CD4-positive, alpha-beta memory T cell (primary cell): ENCODE data around the gene CELF2. TPM values are rescaled to one million over a fixed set of nuclear protein-coding genes. Genes with fewer than 3 reads are reported as not detected.

Experiments
- CTCF ChIA-PET: fragments of 350-600 bp; sonication (Branson Sonifier 250); formaldehyde crosslinking; loops from one replicate; lab custom pipeline; 2021; ENCODE audit warnings: inconsistent platforms; ENCODE audit not compliant: partially characterized antibody; lab: Charles Lee
- POLR2A ChIA-PET: fragments of 350-600 bp; sonication (Branson Sonifier 250); formaldehyde crosslinking; loops from one replicate; lab custom pipeline; 2021; ENCODE audit not compliant: partially characterized antibody; lab: Charles Lee
- DNase-seq, 5 donors: peaks; one replicate each; pipeline versions ENCODE4 v3.0.0 to v3.0.0-alpha.2; 2020 to 2022; ENCODE audit warnings: mixed read lengths in 1 of 5
- H3K27ac ChIP-seq: one replicate; pipeline ENCODE4 v1.7.0; 2013; ENCODE audit warnings: low read depth, low read length
- H3K27me3 ChIP-seq: 2 replicates; pipeline ENCODE4 v1.7.0; 2013; ENCODE audit warnings: mild to moderate bottlenecking, low read length, moderate library complexity; ENCODE audit not compliant: insufficient read depth
- H3K36me3 ChIP-seq: 2 replicates; pipeline ENCODE4 v1.7.0; 2013; ENCODE audit warnings: mild to moderate bottlenecking, low read length, moderate library complexity; ENCODE audit not compliant: insufficient read depth
- H3K4me1 ChIP-seq: 2 replicates; pipeline ENCODE4 v1.7.0; 2013; ENCODE audit warnings: mild to moderate bottlenecking, low read length, moderate library complexity; ENCODE audit not compliant: insufficient read depth
- H3K4me3 ChIP-seq, 2 donors: one replicate each; pipeline ENCODE4 v1.7.0; 2013; ENCODE audit warnings: low read length in 2 of 2, mild to moderate bottlenecking in 1 of 2
- H3K9me3 ChIP-seq, 2 donors: one replicate each; pipeline ENCODE4 v1.7.0; 2013; ENCODE audit warnings: low read length in 2 of 2, control low read depth in 1 of 2; ENCODE audit not compliant: control insufficient read depth in 1 of 2
- H3K27ac Mint-ChIP-seq, 7 donors: one replicate each; pipeline ENCODE4 v1.8.0; 2020 to 2021; ENCODE audit warnings: mixed read lengths in 7 of 7, mild to moderate bottlenecking in 6 of 7, inconsistent platforms in 3 of 7, moderate library complexity in 3 of 7
- H3K27me3 Mint-ChIP-seq, 2 donors: one replicate each; pipeline ENCODE4 v1.8.0; 2020 to 2021; ENCODE audit warnings: mixed read lengths in 2 of 2
- H3K36me3 Mint-ChIP-seq, 2 donors: one replicate each; pipeline ENCODE4 v1.8.0; 2020 to 2021; ENCODE audit warnings: mixed read lengths in 2 of 2, inconsistent platforms in 1 of 2, mild to moderate bottlenecking in 1 of 2
- H3K4me1 Mint-ChIP-seq, 4 donors: one replicate each; pipeline ENCODE4 v1.8.0; 2020 to 2021; ENCODE audit warnings: mixed read lengths in 4 of 4, mild to moderate bottlenecking in 1 of 4
- H3K4me3 Mint-ChIP-seq, 8 donors: one replicate each; pipeline ENCODE4 v1.8.0; 2020 to 2021; ENCODE audit warnings: mixed read lengths in 8 of 8, mild to moderate bottlenecking in 7 of 8, moderate library complexity in 6 of 8, inconsistent platforms in 3 of 8
- H3K9me3 Mint-ChIP-seq, 8 donors: one replicate each; pipeline ENCODE4 v1.8.0; 2020 to 2021; ENCODE audit warnings: mixed read lengths in 8 of 8, mild to moderate bottlenecking in 5 of 8, inconsistent platforms in 3 of 8, moderate library complexity in 1 of 8
- intact Hi-C: fragments of 100-400 bp; cut with micrococcal nuclease; formaldehyde crosslinking; loops from one replicate; pipeline ENCODE4 v1.15.1; 2023
- polyA plus RNA-seq, 2 donors: library from polyadenylated mRNA; unstranded; fragments of 300-500 nt; fragmentation: Illumina TruSeq; gene quantifications; one replicate each; pipeline ENCODE4 v1.2.3, GENCODE V29; 2021
- total RNA-seq, 2 experiments: library from RNA; stranded (reverse); gene quantifications; one replicate each; pipeline ENCODE4 v1.2.3, GENCODE V29; 2021

CELF2 gene
- total and polyA plus RNA-seq, 4 experiments from 2014 or later, result 122 to 180 (median 167) TPM

- H3K4me3 ChIP-seq, result no peak overlapping the region
- DNase-seq, result no peak
- H3K27me3 ChIP-seq, result no peaks in the 10 kb centered on the region
- peak overlapping the region in 6 of 8 donors; percentile 43 to 78 (median 74) for H3K4me3 Mint-ChIP-seq
- H3K36me3 Mint-ChIP-seq, result no peaks in the 10 kb centered on the region
- no peaks in the 10 kb centered on the region for H3K9me3 Mint-ChIP-seq
- no peaks in the 10 kb centered on the region for H3K9me3 ChIP-seq
- no peaks in the 10 kb centered on the region for H3K36me3 ChIP-seq
- intact Hi-C loops, result loop anchor here (10.0 kb wide), 1 partner anchor 91 kb away; the partner anchor contains the start of gene CELF2
- H3K4me1 Mint-ChIP-seq, result peaks cover 16 to 23% (median 17%) of the 10 kb centered on the region in 4 donors
- peaks cover 15% of the 10 kb centered on the region for H3K4me1 ChIP-seq
- ChIA-PET POLR2A (interaction anchor here (0.7 to 3.9 kb wide), 5 partner anchors 44 to 152 kb away, joined by 3 to 21 read pairs (median 3); no protein-coding TSS in a partner anchor), CTCF (interaction anchor here (1.2 to 1.5 kb wide), 3 partner anchors 35 to 165 kb away, joined by 3 to 5 read pairs (median 4); no protein-coding TSS in a partner anchor)
- H3K27ac ChIP-seq, result no peak overlapping the region
- peak overlapping the region; percentile 31 to 89 (median 83) for H3K27ac Mint-ChIP-seq
- peaks cover 0 to 1% of the 10 kb centered on the region in 2 donors for H3K27me3 Mint-ChIP-seq
Observed at GRCh38 chr10:11105676-11106004, 88.0 kb downstream of the CELF2 start.

GRCh38 chr10:11106621-11107374 is 89.1 kb downstream of the CELF2 start:
- Mint-ChIP-seq H3K9me3 (no peaks in the 10 kb centered on the region), H3K4me3 (no peak overlapping the region), H3K27ac (peak overlapping the region in 1 of 7 donors; percentile 45), H3K36me3 (no peaks in the 10 kb centered on the region), H3K27me3 (no peaks in the 10 kb centered on the region), H3K4me1 (peaks cover 16 to 23% (median 17%) of the 10 kb centered on the region in 4 donors)
- no peak for DNase-seq
- no peaks in the 10 kb centered on the region for H3K9me3 ChIP-seq
- no peak overlapping the region for H3K27ac ChIP-seq
- H3K27me3 ChIP-seq, result no peaks in the 10 kb centered on the region
- H3K36me3 ChIP-seq, result no peaks in the 10 kb centered on the region
- H3K4me3 ChIP-seq, result no peak overlapping the region
- peaks cover 15% of the 10 kb centered on the region for H3K4me1 ChIP-seq
- ChIA-PET POLR2A (interaction anchor here (1.2 to 3.9 kb wide), 4 partner anchors 8 to 72 kb away, joined by 3 to 21 read pairs (median 6); no protein-coding TSS in a partner anchor), CTCF (interaction anchor here (1.2 to 1.5 kb wide), 3 partner anchors 34 to 164 kb away, joined by 3 to 5 read pairs (median 4); no protein-coding TSS in a partner anchor)
- intact Hi-C loops, result loop anchor here (10.0 kb wide), 1 partner anchor 92 kb away; the partner anchor contains the start of gene CELF2

- Histone ChIP-seq H3K9me3 (no peaks in the 10 kb centered on the region), H3K4me3 (no peak overlapping the region), H3K27me3 (no peaks in the 10 kb centered on the region), H3K27ac (no peak overlapping the region), H3K4me1 (peaks cover 16% of the 10 kb centered on the region), H3K36me3 (no peaks in the 10 kb centered on the region)
- POLR2A ChIA-PET, result interaction anchor here (8.8 kb wide), 1 partner anchor 57 kb away, joined by 88 read pairs; no protein-coding TSS in a partner anchor
- peaks cover 16 to 21% (median 18%) of the 10 kb centered on the region in 4 donors for H3K4me1 Mint-ChIP-seq
- H3K9me3 Mint-ChIP-seq, result no peaks in the 10 kb centered on the region
- peak overlapping the region in 1 of 7 donors; percentile 6 for H3K27ac Mint-ChIP-seq
- CTCF ChIA-PET, result no interaction called here
- no peak overlapping the region for H3K4me3 Mint-ChIP-seq
- H3K36me3 Mint-ChIP-seq, result no peaks in the 10 kb centered on the region
- intact Hi-C loops, result loop anchor here (10.0 kb wide), 1 partner anchor 93 kb away; the partner anchor contains the start of gene CELF2
- DNase-seq, result no peak
- no peaks in the 10 kb centered on the region for H3K27me3 Mint-ChIP-seq
Observed at GRCh38 chr10:11107948-11108347, 90.3 kb downstream of the CELF2 start.

GRCh38 chr10:11108356-11108755 is 90.7 kb downstream of the CELF2 start:
- no peak overlapping the region for H3K4me3 Mint-ChIP-seq
- H3K4me1 Mint-ChIP-seq, result peaks cover 20 to 23% (median 21%) of the 10 kb centered on the region in 4 donors
- ChIA-PET CTCF (interaction anchor here (2.2 kb wide), 1 partner anchor 56 kb away, joined by 8 read pairs; no protein-coding TSS in a partner anchor), POLR2A (interaction anchor here (8.8 kb wide), 1 partner anchor 56 kb away, joined by 88 read pairs; no protein-coding TSS in a partner anchor)
- peaks cover 20% of the 10 kb centered on the region for H3K4me1 ChIP-seq
- no peak for DNase-seq
- H3K27me3 Mint-ChIP-seq, result no peaks in the 10 kb centered on the region
- H3K9me3 Mint-ChIP-seq, result no peaks in the 10 kb centered on the region
- H3K27ac ChIP-seq, result no peak overlapping the region
- H3K9me3 ChIP-seq, result no peaks in the 10 kb centered on the region
- no peak overlapping the region for H3K4me3 ChIP-seq
- no peaks in the 10 kb centered on the region for H3K36me3 Mint-ChIP-seq
- H3K27me3 ChIP-seq, result no peaks in the 10 kb centered on the region
- no peaks in the 10 kb centered on the region for H3K36me3 ChIP-seq
- H3K27ac Mint-ChIP-seq, result peak overlapping the region in 2 of 7 donors; percentile 1 to 6
- intact Hi-C loops, result loop anchor here (10.0 kb wide), 1 partner anchor 94 kb away; the partner anchor contains the start of gene CELF2

- no peaks in the 10 kb centered on the region for H3K9me3 ChIP-seq
- intact Hi-C loops, result loop anchor here (10.0 kb wide), 1 partner anchor 95 kb away; the partner anchor contains the start of gene CELF2
- Mint-ChIP-seq H3K9me3 (no peaks in the 10 kb centered on the region), H3K36me3 (no peaks in the 10 kb centered on the region), H3K27ac (peak overlapping the region in 1 of 7 donors; percentile 10), H3K27me3 (no peaks in the 10 kb centered on the region), H3K4me3 (no peak overlapping the region), H3K4me1 (peaks cover 23 to 31% (median 26%) of the 10 kb centered on the region in 4 donors)
- H3K27ac ChIP-seq, result no peak overlapping the region
- no peaks in the 10 kb centered on the region for H3K27me3 ChIP-seq
- ChIA-PET CTCF (interaction anchor here (2.2 to 5.8 kb wide), 3 partner anchors 54 to 161 kb away, joined by 8 to 61 read pairs (median 38); no protein-coding TSS in a partner anchor), POLR2A (interaction anchor here (8.8 kb wide), 1 partner anchor 55 kb away, joined by 88 read pairs; no protein-coding TSS in a partner anchor)
- no peak overlapping the region for H3K4me3 ChIP-seq
- no peaks in the 10 kb centered on the region for H3K36me3 ChIP-seq
- H3K4me1 ChIP-seq, result peaks cover 25% of the 10 kb centered on the region
- no peak for DNase-seq
Observed at GRCh38 chr10:11109590-11109989, 91.9 kb downstream of the CELF2 start.

GRCh38 chr10:11110539-11110938 is 92.9 kb downstream of the CELF2 start:
- peaks cover 19 to 31% (median 23%) of the 10 kb centered on the region in 4 donors for H3K4me1 Mint-ChIP-seq
- no peaks in the 10 kb centered on the region for H3K36me3 Mint-ChIP-seq
- intact Hi-C loops, result no loop called here
- H3K9me3 ChIP-seq, result no peaks in the 10 kb centered on the region
- no peak overlapping the region for H3K4me3 Mint-ChIP-seq
- CTCF ChIA-PET, result interaction anchor here (1.2 to 5.8 kb wide), 6 partner anchors 8 to 185 kb away, joined by 3 to 61 read pairs (median 10); no protein-coding TSS in a partner anchor
- POLR2A ChIA-PET, result interaction anchor here (0.6 to 8.8 kb wide), 3 partner anchors 18 to 54 kb away, joined by 3 to 88 read pairs (median 3); no protein-coding TSS in a partner anchor
- no peak overlapping the region for H3K4me3 ChIP-seq
- no peak overlapping the region for H3K27ac ChIP-seq
- H3K27me3 Mint-ChIP-seq, result no peaks in the 10 kb centered on the region
- H3K27ac Mint-ChIP-seq, result no peak overlapping the region
- no peak for DNase-seq
- H3K27me3 ChIP-seq, result no peaks in the 10 kb centered on the region
- H3K4me1 ChIP-seq, result peaks cover 16% of the 10 kb centered on the region
- H3K36me3 ChIP-seq, result no peaks in the 10 kb centered on the region
- H3K9me3 Mint-ChIP-seq, result no peaks in the 10 kb centered on the region
